GM15510 (cell line): ENCODE data around the gene NFE2L2.

Experiments used
- POLR2A ChIP-seq: IDR thresholded peaks from 3 replicates; pipeline ENCODE4 v1.6.1; 2011; ENCODE audit warnings: borderline replicate concordance; ENCODE audit not compliant: insufficient read length; ENCODE audit errors: extremely low read depth

The NFE2L2 gene

DNA sequence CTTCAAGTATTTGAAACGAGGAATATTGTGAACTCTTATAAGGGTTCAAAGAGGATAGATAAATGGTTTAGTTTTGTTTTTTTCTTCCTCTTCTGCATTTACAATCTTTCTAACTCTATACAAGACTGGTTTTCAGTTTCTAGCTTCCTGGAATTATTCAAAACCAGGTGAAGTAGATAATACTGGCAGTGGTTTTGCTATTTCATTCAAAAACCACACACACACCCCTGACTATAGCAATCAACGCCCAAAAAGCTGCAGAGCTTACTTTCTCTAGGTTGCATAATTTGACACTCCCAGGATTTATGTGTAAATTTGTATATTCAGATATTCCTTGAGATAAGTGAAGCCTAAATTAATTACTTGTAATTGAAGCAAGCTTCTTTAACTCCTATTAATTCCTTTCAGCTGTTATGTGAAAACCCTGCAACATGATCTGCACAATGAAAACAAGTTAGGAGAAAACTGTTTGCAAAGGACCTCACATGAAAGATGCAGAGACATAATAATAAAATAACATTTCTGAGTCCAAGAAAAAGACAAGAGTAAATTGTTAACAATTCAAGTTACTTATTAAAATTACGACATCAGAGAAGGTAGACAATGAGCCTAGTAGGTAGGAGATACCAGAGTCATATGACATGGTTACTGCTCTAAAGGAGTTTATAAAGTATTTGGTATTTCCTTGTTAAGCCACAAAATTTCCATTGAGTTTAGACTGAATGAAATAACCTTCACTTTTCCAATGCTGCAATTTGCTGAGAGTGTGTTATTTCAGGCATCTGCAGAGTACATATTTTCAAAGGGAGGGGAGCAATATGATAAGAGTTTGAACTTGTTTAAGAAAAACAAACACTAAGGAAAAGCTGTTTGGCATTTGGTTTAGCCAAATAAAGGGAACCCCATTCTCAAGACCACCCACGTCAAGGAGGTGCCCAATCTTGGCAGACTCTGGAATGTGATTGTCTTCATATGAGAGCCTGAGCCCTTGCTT, 1.6 kb upstream of the NFE2L2 start:
- no peak for TF ChIP-seq POLR2A

GRCh38 chr2:177264209-177264692, 276 bp downstream of the NFE2L2 start:
- TF ChIP-seq POLR2A: peak; percentile 61

GRCh38 chr2:177263451-177264208, 897 bp downstream of the NFE2L2 start:
- TF ChIP-seq POLR2A: peak; percentile 43

DNA sequence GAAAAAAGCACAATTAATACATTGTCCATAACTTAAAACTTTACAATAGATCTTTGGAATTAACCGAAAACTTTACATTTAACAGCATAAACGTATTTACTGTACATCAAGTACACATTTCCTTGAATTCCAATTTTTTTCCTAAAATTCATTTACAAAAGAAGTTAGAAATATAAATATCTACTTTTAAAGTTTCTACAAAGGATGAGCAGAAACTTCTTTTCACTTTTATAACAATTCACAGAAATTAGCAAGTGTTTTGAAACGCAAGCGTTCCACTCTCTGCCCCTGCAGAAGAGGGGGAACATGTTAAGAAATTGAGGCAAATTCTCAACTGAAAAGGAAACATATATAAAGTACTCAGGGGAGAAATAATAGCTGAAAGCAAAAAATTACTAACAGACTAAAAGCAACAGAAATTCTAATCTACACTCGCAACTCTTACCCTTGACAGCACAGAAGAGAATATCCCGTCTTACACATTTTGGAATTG, 1.5 kb downstream of the NFE2L2 start:
- no peak for TF ChIP-seq POLR2A

GRCh38 chr2:177262092-177262491, 2.4 kb downstream of the NFE2L2 start:
- TF ChIP-seq POLR2A: no peak

GRCh38 chr2:177261116-177262060, 3.1 kb downstream of the NFE2L2 start:
- no peak for TF ChIP-seq POLR2A

DNA sequence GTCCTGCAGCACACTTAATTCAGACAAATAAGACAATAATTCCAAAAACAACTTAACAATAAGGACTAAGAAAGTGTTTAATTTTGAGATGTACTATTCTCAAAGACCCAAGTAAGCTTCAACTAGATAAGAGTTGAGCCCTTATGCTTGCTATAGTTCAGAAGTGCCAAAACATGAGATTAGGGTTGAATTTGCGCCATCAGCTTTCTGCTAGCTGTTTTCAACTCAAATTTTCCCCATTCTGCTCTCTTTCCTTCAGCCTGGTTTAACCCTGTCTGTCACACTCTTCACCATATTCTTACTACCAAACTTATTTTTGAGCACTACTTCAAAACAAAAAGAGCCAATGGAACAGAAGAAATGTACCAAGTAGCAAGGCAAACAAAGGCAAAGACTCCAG, 4.1 kb downstream of the NFE2L2 start:
- TF ChIP-seq POLR2A: no peak

GRCh38 chr2:177258059-177258458, 6.5 kb downstream of the NFE2L2 start:
- TF ChIP-seq POLR2A: no peak

DNA sequence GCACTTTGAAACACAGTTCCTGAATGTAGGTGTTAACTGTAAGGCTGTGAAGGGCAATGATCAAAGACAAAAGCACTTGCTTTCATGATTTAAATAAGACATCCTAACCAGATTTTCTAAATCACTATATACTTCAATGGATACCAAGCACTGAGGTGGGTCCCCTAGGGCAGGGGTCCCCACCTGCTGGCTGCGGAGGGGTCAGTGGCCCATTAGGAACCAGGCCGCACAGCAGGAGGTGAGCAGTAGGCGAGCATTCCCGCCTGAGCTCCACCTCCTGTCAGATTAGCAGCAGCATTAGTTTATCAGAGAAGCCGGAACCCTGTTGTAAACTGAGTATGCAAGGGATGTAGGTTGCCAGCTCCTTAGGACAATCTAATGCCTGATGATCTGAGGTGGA, 7.1 kb downstream of the NFE2L2 start:
- no peak for TF ChIP-seq POLR2A

DNA sequence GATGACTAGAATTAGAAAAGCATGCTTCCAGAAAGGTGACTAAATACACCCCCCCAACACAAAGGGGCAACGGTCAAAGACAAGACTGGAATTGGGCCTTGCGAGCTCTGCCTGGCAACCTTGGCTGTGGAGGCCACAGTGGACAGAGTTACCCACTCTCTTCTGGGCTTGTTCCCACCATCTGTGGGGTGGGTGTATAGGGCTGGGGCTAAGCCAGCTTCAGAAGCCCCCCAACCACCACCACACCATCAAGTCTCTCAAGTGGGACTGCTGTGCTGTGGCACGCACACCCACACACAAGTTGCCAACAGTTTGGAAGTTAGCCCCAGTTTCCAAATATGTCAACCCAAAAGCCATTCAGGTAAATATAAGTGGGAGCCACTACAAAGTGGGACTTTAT, 7.8 kb downstream of the NFE2L2 start:
- TF ChIP-seq POLR2A: no peak

GRCh38 chr2:177256026-177256425, 8.5 kb downstream of the NFE2L2 start:
- no peak for TF ChIP-seq POLR2A

GRCh38 chr2:177255227-177255601, 9.3 kb downstream of the NFE2L2 start:
- no peak for TF ChIP-seq POLR2A

DNA sequence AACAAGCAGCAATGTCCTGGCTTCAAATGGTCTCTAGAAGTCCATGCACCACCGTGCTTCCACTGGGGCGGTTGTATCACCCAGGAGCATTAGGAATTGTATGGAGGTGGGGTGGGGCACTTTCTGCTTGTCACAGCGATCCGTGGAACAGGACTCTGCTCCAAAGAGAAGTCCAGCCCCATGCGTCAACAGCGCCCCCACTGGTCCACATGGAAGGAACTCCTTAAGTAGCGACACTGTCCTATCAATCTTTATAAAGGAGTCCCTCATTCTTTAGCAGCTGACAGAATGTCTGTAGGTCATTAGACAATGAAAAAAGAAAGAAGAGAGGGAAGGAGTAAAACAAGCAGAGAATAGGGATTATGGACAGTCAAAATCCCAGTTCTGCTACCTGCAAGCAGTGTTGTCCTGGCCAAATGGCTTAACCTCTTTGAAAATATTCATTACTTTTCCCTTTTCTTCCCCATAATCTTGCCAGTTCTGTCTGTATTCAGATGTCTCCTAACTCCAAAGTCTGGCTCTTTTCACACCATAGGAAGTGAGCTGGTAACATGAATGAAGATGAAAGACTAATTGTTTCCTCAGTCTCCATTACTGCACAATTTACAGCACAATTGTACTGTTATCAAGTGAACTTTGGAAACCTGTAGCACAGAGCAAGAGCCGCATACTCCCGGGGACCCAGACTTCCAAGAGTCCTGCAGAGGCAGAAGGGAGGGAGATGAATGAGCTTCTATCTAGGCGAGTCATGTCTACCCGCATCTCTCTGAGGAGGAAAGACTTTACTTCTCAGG, 9.9 kb downstream of the NFE2L2 start:
- no peak for TF ChIP-seq POLR2A
